Liver (tissue), 3 donors: ENCODE measurements around the gene FNBP1L.
"Not testable (repeated sequence)": the region's sequence is repeated elsewhere in the genome, so short reads cannot be mapped to it uniquely, and the experiment has no call there.

ENCODE experiments used
- EGR1 ChIP-seq, 2 donors: IDR thresholded peaks; 2 replicates each; pipeline ENCODE4 v1.6.1; 2016 to 2018; ENCODE audit warnings: antibody characterized with exemption in 2 of 2, low read depth in 2 of 2
- GABPA ChIP-seq, 2 donors: IDR thresholded peaks in 1 of 2; conservative IDR thresholded peaks in 1 of 2; 2 replicates each; pipeline ENCODE4 v1.6.1; 2016; ENCODE audit warnings: antibody characterized with exemption in 2 of 2, mild to moderate bottlenecking in 1 of 2, moderate library complexity in 1 of 2
- HNF4G ChIP-seq: IDR thresholded peaks from 2 replicates; pipeline ENCODE4 v1.6.1; 2016; ENCODE audit warnings: antibody characterized with exemption
- NR2F2 ChIP-seq: IDR thresholded peaks from 2 replicates; pipeline ENCODE4 v1.6.1; 2016; ENCODE audit warnings: antibody characterized with exemption
- RXRA ChIP-seq, 2 donors: IDR thresholded peaks; 2 replicates each; pipeline ENCODE4 v1.6.1; 2017 to 2018; ENCODE audit warnings: antibody characterized with exemption in 2 of 2, mild to moderate bottlenecking in 1 of 2
- SP1 ChIP-seq: IDR thresholded peaks from 2 replicates; pipeline ENCODE4 v1.6.1; 2018; ENCODE audit warnings: antibody characterized with exemption, mild to moderate bottlenecking
- TAF1 ChIP-seq: conservative IDR thresholded peaks from 2 replicates; pipeline ENCODE4 v1.6.1; 2016; ENCODE audit warnings: antibody characterized with exemption, mild to moderate bottlenecking
- YY1 ChIP-seq: IDR thresholded peaks from 2 replicates; pipeline ENCODE4 v1.6.1; 2016; ENCODE audit warnings: antibody characterized with exemption, mild to moderate bottlenecking
- TF ChIP-seq, protein P1 (sequence below): fragments of 150-350 bp; IDR thresholded peaks from 2 replicates; pipeline ENCODE4 v1.5.1; 2017; ENCODE audit warnings: improper control_type of control experiment, low read depth, low read length; ENCODE audit not compliant: missing input control
- donor health status: healthy.
- donor health status: healthy.

DNA sequence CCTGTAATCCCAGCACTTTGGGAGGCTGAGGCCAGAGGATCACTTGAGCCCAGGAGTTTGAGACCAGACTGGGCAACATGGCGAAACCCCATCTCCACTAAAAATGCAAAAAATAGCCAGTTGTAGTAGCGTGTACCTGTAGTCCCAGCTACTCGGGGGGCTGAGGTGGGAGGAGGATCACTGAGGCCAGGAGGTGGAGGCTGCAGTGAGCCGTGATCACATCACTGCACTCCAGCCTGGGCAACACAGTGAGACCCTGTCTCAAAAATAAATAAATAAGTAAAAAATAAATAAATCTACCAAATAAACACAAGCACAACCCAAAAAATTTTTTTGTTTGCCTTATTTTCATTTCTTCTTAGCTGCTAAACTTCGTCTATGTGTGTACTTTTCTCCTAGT, 34.0 kb downstream of the FNBP1L start:
- not testable (repeated sequence) for TF ChIP-seq YY1; SP1; RXRA (IDR thresholded peaks at IDR 0.05); HNF4G; EGR1 (IDR thresholded peaks at IDR 0.05; ENCODE audit: low read depth in 2 of 2); NR2F2; TAF1; GABPA (IDR thresholded peaks at IDR 0.05 in 1 of 2, conservative IDR thresholded peaks at IDR 0.05 in 1 of 2)
- TF ChIP-seq, protein P1, sequence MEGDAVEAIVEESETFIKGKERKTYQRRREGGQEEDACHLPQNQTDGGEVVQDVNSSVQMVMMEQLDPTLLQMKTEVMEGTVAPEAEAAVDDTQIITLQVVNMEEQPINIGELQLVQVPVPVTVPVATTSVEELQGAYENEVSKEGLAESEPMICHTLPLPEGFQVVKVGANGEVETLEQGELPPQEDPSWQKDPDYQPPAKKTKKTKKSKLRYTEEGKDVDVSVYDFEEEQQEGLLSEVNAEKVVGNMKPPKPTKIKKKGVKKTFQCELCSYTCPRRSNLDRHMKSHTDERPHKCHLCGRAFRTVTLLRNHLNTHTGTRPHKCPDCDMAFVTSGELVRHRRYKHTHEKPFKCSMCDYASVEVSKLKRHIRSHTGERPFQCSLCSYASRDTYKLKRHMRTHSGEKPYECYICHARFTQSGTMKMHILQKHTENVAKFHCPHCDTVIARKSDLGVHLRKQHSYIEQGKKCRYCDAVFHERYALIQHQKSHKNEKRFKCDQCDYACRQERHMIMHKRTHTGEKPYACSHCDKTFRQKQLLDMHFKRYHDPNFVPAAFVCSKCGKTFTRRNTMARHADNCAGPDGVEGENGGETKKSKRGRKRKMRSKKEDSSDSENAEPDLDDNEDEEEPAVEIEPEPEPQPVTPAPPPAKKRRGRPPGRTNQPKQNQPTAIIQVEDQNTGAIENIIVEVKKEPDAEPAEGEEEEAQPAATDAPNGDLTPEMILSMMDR = not testable (repeated sequence)
